ENCODE results near the gene CMTR1.

DNA sequence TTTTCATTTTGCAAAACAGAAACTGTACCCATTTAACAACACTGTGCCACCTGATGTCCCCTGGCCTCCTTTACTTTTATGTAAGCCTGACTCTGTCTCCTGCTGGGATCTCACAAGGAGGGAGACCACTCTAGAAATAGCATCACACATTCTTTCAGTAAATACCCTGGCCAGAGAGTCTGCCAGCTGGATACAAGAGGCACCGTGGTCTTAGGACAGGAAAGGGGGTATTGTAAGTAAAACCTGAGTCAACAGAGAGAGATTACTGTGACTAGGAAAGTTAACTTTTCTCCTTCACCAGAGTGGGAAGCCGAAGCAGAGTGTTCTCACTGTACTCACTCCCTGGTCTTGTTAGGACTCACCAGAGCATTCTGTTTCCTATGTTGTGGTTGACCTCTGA is 27.8 kb downstream of the CMTR1 start:
- TF ChIP-seq CTCF (conservative IDR thresholded peaks at IDR 0.05) (no peak), ZFX (IDR thresholded peaks at IDR 0.05) (no peak)
